Measurements from ENCODE around the gene UBAP1L. TPM values are rescaled to one million over a fixed set of nuclear protein-coding genes. Genes with fewer than 3 reads are reported as not detected.

The UBAP1L gene
- total RNA-seq, 1 donor from 2014 or later, result 2.3 TPM

DNA sequence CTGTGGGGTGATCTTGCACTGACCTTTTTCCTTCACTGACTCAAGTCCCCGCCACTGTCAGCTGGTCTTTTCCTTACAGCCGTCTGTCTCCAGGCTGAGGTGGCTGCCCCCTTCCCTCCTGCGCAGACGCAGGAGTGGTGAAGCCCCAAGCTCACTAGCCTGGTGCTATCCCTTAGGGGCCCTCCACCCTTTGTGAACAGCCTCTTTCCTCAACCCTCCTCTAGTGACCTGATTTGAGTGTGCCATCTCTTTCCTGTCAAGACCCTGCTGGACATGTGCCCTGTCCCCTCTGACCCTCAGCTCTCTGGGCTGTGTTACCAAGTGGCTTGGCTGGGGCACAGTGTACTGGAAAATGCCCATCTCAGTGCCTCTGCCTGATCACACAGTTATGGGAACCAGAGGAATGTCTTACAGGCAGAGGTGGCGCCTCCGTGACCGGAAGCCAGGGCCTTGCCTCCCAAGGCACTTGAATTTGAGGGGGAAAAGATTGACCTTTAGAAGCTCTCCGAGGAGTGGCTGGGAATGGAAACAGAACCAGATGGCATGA lies 29.7 kb downstream of the UBAP1L start:
- no peak for DNase-seq (ENCODE audit: low spot score)
- H3K36me3 Mint-ChIP-seq (ENCODE audit: low read depth), result no peaks in the 10 kb centered on the region
- peaks cover 17% of the 10 kb centered on the region for H3K27me3 Mint-ChIP-seq (ENCODE audit: low read depth)
- TF ChIP-seq CTCF (IDR thresholded peaks at IDR 0.05), result no peak
- H3K4me1 Mint-ChIP-seq (ENCODE audit: low read depth), result peaks cover 38% of the 10 kb centered on the region
- no peaks in the 10 kb centered on the region for H3K9me3 Mint-ChIP-seq (ENCODE audit: low read depth)
- H3K27ac Mint-ChIP-seq (ENCODE audit: unreplicated experiment), result peak overlapping the region; percentile 10
- H3K4me3 Mint-ChIP-seq (ENCODE audit: unreplicated experiment), result no peak overlapping the region

DNA sequence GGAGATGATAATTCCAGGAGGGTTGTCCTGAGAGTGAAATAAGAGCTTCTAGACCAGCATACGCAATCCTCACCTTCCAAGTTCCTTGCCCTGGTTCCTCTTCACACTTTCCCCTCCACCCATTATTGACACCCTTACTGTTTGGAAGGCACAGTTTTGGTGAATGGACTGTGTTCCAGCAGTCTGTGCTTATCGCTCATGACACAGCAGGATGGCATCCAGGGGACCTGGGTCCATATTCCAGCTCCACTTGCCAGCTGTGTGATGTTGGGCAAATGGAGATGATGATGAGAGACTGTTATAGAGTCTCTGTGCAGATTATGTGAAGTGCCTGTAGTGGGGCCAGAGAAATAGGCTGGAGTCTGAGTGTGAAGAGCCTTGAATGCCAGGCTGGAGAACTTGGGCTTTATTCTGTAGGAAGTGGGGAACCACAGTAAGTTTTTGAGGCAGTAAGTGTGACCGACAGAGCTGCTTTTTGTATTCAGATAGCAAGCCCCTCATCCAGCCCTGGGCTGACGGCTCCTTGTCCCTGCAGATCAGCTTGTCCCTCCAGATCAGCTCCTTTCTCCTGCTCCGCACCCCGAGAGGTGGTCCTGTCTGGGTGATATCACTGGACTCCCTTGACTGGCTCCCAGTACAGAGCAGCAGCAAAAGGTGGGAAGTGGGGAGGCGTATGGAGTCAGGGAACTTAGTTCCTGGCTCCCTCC lies 30.3 kb downstream of the UBAP1L start:
- Mint-ChIP-seq H3K27ac (ENCODE audit: unreplicated experiment) (no peak overlapping the region), H3K36me3 (ENCODE audit: low read depth) (no peaks in the 10 kb centered on the region), H3K27me3 (ENCODE audit: low read depth) (peaks cover 17% of the 10 kb centered on the region), H3K4me1 (ENCODE audit: low read depth) (peaks cover 38% of the 10 kb centered on the region), H3K4me3 (ENCODE audit: unreplicated experiment) (no peak overlapping the region), H3K9me3 (ENCODE audit: low read depth) (no peaks in the 10 kb centered on the region)
- no peak for TF ChIP-seq CTCF (IDR thresholded peaks at IDR 0.05)
- peak; percentile 73 for DNase-seq (ENCODE audit: low spot score)

- Mint-ChIP-seq H3K27me3 (ENCODE audit: low read depth) (peaks cover 26% of the 10 kb centered on the region), H3K27ac (ENCODE audit: unreplicated experiment) (no peak overlapping the region), H3K4me1 (ENCODE audit: low read depth) (peaks cover 38% of the 10 kb centered on the region), H3K36me3 (ENCODE audit: low read depth) (no peaks in the 10 kb centered on the region), H3K4me3 (ENCODE audit: unreplicated experiment) (no peak overlapping the region), H3K9me3 (ENCODE audit: low read depth) (no peaks in the 10 kb centered on the region)
- TF ChIP-seq CTCF (IDR thresholded peaks at IDR 0.05), result peak; percentile 79
- DNase-seq (ENCODE audit: low spot score), result no peak
Observed at GRCh38 chr15:65083262-65083701, 31.7 kb downstream of the UBAP1L start.

- Mint-ChIP-seq H3K4me1 (ENCODE audit: low read depth) (peaks cover 33% of the 10 kb centered on the region), H3K4me3 (ENCODE audit: unreplicated experiment) (no peak overlapping the region), H3K27me3 (ENCODE audit: low read depth) (peaks cover 28% of the 10 kb centered on the region), H3K36me3 (ENCODE audit: low read depth) (no peaks in the 10 kb centered on the region), H3K27ac (ENCODE audit: unreplicated experiment) (peak overlapping the region; percentile 8), H3K9me3 (ENCODE audit: low read depth) (no peaks in the 10 kb centered on the region)
- no peak for TF ChIP-seq CTCF (IDR thresholded peaks at IDR 0.05)
- no peak for DNase-seq (ENCODE audit: low spot score)
Observed at GRCh38 chr15:65082303-65082953, 32.6 kb downstream of the UBAP1L start.

DNA sequence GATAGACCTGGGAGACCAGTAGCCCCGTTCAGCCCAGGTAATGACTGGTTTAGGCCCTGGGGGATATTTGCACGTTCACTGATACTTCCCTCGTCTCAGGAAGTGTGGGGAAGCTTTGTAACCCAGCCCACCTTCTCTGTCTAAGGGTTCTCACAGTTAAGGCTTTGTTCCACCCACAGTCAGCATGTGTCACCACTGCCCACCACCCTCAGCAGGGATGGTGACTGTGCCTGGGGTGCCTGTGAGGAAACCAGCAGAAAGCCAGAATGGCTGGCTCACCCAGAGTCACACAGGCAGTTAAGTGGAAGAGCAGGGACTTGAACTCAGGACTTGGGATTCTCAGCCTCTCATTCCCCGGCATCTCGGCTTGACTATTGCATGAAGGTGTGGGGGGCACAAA lies 33.2 kb downstream of the UBAP1L start:
- no peak for DNase-seq (ENCODE audit: low spot score)
- Mint-ChIP-seq H3K9me3 (ENCODE audit: low read depth) (no peaks in the 10 kb centered on the region), H3K27ac (ENCODE audit: unreplicated experiment) (no peak overlapping the region), H3K4me3 (ENCODE audit: unreplicated experiment) (no peak overlapping the region), H3K4me1 (ENCODE audit: low read depth) (peaks cover 30% of the 10 kb centered on the region), H3K27me3 (ENCODE audit: low read depth) (peaks cover 28% of the 10 kb centered on the region), H3K36me3 (ENCODE audit: low read depth) (no peaks in the 10 kb centered on the region)
- TF ChIP-seq CTCF (IDR thresholded peaks at IDR 0.05), result no peak

Data from chondrocyte (in vitro differentiated cells).